SK-N-MC (cell line): ENCODE data around the gene INTS4.

Experiments
- EZH2 ChIP-seq: fragments of 200-600 bp; sonication (generic); IDR thresholded peaks from one replicate; pipeline ENCODE4 v1.6.1; 2017; ENCODE audit warnings: antibody characterized with exemption
- FOXP2 ChIP-seq: optimal IDR thresholded peaks from 2 replicates; pipeline ENCODE3; 2011; ENCODE audit warnings: mild to moderate bottlenecking, moderate library complexity; ENCODE audit not compliant: insufficient read depth; ENCODE audit errors: extremely low read length, control extremely low read depth
- POLR2AphosphoS5 ChIP-seq: IDR thresholded peaks from 2 replicates; pipeline ENCODE4 v1.6.1; 2012; ENCODE audit warnings: mild to moderate bottlenecking, low read depth, low read length, borderline replicate concordance

GRCh38 chr11:78009062-78009461 lies 14.6 kb upstream of the INTS4 start:
- TF ChIP-seq EZH2 = no peak
- TF ChIP-seq POLR2AphosphoS5 = no peak
- no peak for TF ChIP-seq FOXP2
